Measurements from ENCODE around the gene MPPED1.

MPPED1 gene

DNA sequence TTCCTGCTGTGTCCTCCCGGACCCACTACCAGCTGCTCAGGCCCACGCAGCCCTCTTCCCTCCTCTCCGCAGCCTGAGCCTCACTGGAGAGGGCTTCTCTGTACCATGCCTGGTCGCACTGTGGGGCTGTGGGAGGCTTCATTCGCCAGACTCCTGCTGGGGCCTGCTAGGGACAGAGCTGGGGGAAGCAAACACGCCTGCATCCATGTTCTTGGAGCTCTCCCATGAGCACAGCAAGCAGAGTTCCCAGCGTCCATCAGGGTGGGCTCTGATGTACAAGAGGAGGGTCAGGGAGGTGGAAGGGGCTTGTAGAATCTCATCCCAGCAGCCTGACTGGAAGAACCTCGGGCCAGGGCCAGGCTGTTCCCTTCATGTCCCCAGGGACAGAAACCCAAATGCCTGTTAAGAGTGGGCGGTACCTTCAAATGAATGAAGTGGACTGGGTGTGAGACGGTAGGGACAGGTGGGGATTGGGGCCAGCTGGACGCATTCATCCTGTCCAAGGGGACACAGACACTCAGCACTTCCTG is 59.9 kb downstream of the MPPED1 start:
- TF ChIP-seq, protein P1, sequence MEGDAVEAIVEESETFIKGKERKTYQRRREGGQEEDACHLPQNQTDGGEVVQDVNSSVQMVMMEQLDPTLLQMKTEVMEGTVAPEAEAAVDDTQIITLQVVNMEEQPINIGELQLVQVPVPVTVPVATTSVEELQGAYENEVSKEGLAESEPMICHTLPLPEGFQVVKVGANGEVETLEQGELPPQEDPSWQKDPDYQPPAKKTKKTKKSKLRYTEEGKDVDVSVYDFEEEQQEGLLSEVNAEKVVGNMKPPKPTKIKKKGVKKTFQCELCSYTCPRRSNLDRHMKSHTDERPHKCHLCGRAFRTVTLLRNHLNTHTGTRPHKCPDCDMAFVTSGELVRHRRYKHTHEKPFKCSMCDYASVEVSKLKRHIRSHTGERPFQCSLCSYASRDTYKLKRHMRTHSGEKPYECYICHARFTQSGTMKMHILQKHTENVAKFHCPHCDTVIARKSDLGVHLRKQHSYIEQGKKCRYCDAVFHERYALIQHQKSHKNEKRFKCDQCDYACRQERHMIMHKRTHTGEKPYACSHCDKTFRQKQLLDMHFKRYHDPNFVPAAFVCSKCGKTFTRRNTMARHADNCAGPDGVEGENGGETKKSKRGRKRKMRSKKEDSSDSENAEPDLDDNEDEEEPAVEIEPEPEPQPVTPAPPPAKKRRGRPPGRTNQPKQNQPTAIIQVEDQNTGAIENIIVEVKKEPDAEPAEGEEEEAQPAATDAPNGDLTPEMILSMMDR (IDR thresholded peaks at IDR 0.05; ENCODE audit: control insufficient read depth, insufficient read depth, low read depth, low read length, missing control alignments): no peak
- no peak for DNase-seq (ENCODE audit: low read depth)

GRCh38 chr22:43473031-43473430 is 61.2 kb downstream of the MPPED1 start:
- no peak for DNase-seq (ENCODE audit: low read depth)
- TF ChIP-seq, protein P1 (IDR thresholded peaks at IDR 0.05; ENCODE audit: control insufficient read depth, insufficient read depth, low read depth, low read length, missing control alignments): no peak
- no peak overlapping the region for H3K4me3 ChIP-seq (ENCODE audit: control insufficient read depth, low read depth, low read length)

More for the DNA sequence above, 59.9 kb downstream of the MPPED1 start:
- H3K4me3 ChIP-seq (ENCODE audit: control insufficient read depth, low read depth, low read length): no peak overlapping the region

- no peak for DNase-seq (ENCODE audit: low read depth)
- TF ChIP-seq, protein P1 (IDR thresholded peaks at IDR 0.05; ENCODE audit: control insufficient read depth, insufficient read depth, low read depth, low read length, missing control alignments): no peak
- no peak overlapping the region for H3K4me3 ChIP-seq (ENCODE audit: control insufficient read depth, low read depth, low read length)
Observed at GRCh38 chr22:43473441-43473840, 61.6 kb downstream of the MPPED1 start.

DNA sequence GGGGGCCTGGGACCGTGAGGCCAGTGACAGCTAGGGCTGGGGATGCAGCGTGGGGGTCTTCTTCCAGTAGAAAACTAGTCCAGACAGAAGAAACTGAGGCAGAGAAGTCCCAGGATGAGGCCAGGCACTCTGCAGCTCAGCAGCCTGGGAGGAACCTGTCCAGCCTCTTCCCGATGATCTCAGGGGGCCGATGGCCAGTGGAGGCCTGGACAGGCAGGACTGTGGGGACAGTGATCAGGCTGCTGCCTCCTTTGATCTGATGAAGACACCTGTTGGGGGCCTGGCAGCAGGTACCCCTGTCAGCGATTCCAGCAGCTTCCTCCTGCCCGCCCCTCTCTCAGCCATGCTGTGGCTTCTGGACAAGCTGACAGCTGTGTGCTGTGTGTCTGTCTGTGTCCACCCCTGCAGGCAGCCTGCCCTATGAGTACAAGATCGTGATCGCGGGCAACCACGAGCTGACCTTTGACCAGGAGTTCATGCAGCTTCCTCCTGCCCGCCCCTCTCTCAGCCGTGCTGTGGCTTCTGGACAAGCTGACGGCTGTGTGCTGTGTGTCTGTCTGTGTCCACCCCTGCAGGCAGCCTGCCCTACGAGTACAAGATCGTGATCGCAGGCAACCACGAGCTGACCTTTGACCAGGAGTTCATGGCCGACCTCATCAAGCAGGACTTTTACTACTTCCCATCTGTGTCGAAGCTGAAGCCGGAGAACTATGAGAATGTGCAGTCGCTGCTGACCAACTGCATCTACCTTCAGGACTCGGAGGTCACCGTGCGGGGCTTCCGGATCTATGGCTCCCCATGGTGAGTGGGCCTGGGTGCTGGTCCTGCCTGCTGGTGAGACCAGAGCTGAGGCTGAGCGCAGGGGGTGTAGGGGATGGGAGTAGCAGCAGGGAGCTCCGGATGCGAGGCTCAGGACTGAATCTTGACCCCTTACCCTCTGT is 62.6 kb downstream of the MPPED1 start:
- no peak overlapping the region for H3K4me3 ChIP-seq (ENCODE audit: control insufficient read depth, low read depth, low read length)
- TF ChIP-seq, protein P1 (IDR thresholded peaks at IDR 0.05; ENCODE audit: control insufficient read depth, insufficient read depth, low read depth, low read length, missing control alignments): no peak

GRCh38 chr22:43475549-43476076 is 63.8 kb downstream of the MPPED1 start:
- H3K4me3 ChIP-seq (ENCODE audit: control insufficient read depth, low read depth, low read length): no peak overlapping the region
- no peak for DNase-seq (ENCODE audit: low read depth)
- TF ChIP-seq, protein P1 (IDR thresholded peaks at IDR 0.05; ENCODE audit: control insufficient read depth, insufficient read depth, low read depth, low read length, missing control alignments): no peak

More for the DNA sequence above, 62.6 kb downstream of the MPPED1 start:
- no peak for DNase-seq (ENCODE audit: low read depth)

GRCh38 chr22:43476341-43476740 is 64.5 kb downstream of the MPPED1 start:
- TF ChIP-seq, protein P1 (IDR thresholded peaks at IDR 0.05; ENCODE audit: control insufficient read depth, insufficient read depth, low read depth, low read length, missing control alignments): no peak
- DNase-seq (ENCODE audit: low read depth): no peak
- no peak overlapping the region for H3K4me3 ChIP-seq (ENCODE audit: control insufficient read depth, low read depth, low read length)
